Effector CD8-positive, alpha-beta T cell (primary cell): ENCODE measurements around the gene TFAP2C.

ENCODE experiments used
- DNase-seq: peaks from one replicate; lab custom pipeline; 2025; lab: John Stamatoyannopoulos, UW
- total RNA-seq, 4 experiments: gene quantifications; one replicate each; lab custom pipeline; 2026; lab: John Stamatoyannopoulos, UW

Gene TFAP2C
- 0 to 0.18 (median 0) reads per million in 4 experiments for total RNA-seq

DNA sequence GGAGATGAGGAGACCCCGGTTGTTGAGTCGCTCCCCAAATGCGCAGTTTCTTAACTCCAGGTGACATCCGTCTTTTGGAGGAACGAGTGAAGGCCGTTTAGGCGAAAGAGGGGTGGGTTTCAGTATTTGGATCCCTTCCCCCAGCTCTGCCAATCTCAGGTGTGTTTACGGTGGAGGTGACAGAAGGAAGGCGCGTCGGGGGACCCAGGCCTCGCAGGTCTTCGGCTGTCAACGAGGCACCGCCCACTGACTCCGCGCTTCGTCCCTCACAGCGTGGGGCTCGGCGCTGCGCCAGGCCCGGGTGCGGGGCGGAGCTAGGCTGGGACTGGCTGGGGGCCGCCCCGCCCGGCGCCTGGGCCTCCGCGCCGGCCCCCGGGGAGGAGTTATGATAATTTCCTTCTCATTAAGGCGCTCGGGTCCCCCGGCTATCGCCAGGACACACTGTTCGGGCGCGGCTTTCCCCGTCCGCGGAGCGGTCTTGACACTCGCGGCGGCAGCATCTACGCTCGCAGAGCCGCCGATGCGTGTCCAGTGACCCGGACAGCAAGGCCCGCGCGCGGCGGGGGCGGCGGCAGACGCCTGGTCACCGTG, at the start of gene TFAP2C:
Gene TFAP2C, plus strand, starts transcription at position 434 of the 591 bp plus-strand sequence. CDS start 239 bp downstream, outside the sequence.
- DNase-seq, result no peak

- no peak for DNase-seq
Observed at GRCh38 chr20:56580226-56580625, 48.9 kb upstream of the TFAP2C start.

DNA sequence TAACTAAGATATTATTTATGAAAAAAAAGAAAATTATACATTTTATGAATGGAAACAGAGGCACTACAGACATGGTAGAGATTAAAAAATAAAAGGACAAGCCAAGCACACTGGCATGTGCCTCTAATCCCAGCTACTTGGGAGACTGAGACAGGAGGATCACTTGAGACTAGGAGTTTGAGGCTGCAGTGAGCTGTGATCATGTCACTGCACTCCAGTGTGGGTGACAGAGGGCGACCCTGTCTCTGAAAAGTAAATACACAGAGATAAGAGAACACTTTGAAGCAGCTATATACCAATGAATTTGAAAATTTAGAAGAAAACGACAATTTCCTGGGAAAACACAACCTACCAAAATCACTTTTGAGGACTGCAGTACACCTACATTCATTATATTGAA, 47.4 kb upstream of the TFAP2C start:
- DNase-seq, result no peak

- DNase-seq, result no peak
Observed at GRCh38 chr20:56582542-56582941, 46.6 kb upstream of the TFAP2C start.

DNA sequence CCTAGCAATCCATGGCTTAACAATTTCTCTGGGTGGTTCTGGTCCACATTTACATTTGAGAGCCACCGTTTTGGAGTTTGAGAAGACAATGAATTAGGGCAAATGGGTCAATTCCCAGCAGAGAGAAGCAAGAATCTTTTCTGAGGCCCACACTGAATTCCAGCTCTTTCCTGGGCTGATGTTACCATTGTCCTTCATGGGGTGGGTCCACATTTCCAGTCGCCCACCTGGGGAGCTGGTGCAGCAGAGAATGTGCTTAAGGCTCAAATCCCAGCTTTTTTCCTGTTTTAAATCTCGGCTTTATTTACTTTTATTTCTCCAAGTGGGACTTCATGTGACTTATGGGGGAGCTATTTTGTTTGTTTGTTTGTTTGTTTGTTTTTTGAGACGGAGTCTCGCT, 44.2 kb upstream of the TFAP2C start:
- no peak for DNase-seq

DNA sequence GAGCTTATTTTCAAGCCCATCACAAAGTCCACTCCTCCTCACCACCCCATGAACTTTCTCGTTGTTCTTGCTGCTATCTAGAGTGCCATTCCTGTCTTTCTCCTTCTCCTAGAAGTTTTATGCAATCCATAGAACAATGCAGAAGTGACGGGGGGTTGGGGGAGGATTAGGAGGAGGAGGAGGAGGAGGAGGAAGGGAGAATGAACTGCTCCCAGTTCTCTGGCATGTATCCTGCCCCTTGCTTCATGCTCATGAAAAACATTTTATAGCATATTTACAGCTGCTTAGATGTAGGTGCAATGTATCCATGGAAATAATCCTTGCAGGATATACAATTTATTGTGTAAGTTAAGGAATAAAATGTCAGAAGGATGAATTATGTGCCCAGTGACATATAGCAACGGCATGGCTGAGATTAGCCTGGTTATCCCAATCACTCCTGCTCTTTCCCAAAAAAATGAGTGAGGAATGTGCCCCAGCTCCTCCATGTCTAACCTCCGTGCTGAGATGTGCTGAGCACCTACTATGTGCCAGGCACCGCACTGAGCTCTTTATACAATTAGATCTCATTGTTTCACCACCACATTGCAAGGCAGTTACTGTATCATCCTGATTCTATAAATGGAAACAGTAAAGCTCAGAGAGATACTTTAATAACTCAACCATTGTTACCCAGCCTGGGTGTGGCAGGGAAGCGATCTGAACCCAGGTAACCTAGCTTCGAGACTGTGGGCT, 41.6 kb upstream of the TFAP2C start:
- no peak for DNase-seq

GRCh38 chr20:56588996-56589395, 40.1 kb upstream of the TFAP2C start:
- no peak for DNase-seq

- DNase-seq, result no peak
Observed at GRCh38 chr20:56589633-56590032, 39.5 kb upstream of the TFAP2C start.

- no peak for DNase-seq
Observed at GRCh38 chr20:56590888-56591287, 38.2 kb upstream of the TFAP2C start.

DNA sequence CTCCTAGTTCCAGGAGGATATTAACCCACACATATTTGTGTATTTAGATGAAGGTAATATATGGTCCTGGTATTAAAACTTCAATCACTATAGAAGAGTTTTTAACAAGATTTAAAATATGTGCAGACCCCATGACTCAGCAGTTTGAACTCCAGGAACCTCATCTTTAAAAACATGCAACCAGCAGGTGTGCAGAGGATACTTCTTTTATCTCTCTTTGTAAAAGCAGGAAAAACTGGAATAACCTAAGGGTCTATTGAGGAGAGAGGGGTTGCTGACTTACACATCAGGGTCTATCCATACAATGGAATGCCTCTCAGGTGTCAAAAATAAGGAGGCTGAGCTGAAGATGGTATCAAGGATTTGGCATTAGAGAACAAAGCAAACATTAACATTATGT, 36.9 kb upstream of the TFAP2C start:
- no peak for DNase-seq

- DNase-seq, result no peak
Observed at GRCh38 chr20:56592817-56593216, 36.3 kb upstream of the TFAP2C start.

DNA sequence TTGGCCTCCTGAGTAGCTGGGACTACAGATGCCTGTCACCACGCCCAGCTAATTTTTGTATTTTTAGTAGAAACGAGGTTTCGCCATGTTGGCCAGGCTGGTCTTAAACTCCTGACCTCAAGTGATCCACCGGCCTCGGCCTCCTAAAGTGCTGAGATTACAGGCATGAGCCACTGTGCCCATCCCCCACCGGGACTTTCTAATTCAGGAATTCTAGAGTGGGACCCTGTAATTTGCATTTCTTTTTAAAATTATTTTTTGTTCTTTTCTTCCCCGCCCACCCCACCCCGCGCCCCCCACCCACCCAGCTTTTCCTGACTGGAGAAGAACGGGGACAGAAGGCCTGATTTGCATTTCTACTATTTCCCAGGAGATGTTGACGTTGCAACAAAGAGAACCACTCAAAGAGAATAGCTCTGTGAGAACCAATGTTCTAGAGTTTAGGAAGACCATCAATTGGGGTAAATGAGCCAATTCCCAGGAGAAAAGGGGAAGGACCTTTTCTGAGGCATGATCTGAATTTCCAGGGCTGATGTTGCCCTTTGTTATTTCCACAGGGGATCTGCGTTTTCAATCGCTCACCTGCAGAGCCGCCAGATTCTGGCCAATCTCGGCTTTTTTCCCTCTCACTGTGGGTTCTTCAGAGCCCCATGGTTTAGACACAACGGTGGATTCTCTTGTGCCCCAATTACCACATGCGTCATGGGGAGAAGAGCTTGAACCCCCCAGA, 33.2 kb upstream of the TFAP2C start:
- DNase-seq, result no peak

- DNase-seq, result no peak
Observed at GRCh38 chr20:56601166-56601565, 27.9 kb upstream of the TFAP2C start.

- no peak for DNase-seq
Observed at GRCh38 chr20:56604673-56605072, 24.4 kb upstream of the TFAP2C start.

GRCh38 chr20:56605261-56605996, 23.7 kb upstream of the TFAP2C start:
- no peak for DNase-seq

- DNase-seq, result no peak
Observed at GRCh38 chr20:56606174-56606945, 22.7 kb upstream of the TFAP2C start.

DNA sequence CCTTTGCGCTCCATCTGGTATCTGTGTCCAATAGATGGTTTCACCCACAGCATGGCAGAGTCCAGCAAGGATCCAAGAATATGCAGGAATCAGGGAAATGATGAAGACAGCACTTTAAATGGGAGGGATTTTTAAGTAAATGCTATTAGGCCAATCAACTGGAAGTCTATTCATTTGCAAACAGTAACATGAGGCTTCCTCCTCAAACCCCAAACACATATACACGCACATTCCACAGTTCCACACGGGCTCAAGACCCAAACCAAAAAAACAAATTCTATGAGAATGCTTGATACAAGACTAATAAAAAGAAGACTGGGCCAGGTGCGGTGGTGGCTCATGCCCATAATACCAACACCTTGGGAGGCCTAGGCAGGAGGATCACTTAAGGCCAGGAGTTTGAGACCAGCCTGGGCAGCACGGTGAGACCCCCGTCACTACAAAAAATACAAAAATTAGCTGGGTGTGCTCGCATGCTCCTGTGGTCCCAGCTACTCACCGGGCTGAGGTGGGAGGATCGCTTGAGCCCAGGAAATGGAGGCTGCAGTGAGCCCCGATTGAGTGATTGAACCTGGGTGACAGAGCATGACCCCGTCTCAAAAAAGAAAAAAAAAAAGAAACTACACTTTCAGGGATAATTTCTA, 21.9 kb upstream of the TFAP2C start:
- no peak for DNase-seq

GRCh38 chr20:56608376-56608775, 20.7 kb upstream of the TFAP2C start:
- no peak for DNase-seq

DNA sequence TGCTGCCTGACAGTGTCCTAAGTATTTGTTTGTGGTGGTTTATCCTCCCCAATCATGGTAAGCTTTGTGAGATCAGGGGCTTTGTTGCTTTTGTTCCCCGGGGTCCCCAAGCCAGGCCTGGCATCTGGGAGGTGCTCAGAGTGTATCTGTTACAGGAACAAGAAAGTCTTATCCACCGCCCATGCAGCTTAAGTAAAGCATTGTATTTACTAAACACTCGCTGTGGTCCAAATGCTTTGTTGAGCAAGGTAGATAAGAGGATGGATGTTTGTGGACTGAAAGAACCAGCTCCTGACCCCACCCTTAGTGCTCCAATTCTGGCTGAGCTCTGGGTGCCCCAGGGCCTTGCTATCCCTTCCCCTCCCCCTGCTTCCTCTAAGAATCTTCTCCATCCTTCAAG, 19.8 kb upstream of the TFAP2C start:
- no peak for DNase-seq

DNA sequence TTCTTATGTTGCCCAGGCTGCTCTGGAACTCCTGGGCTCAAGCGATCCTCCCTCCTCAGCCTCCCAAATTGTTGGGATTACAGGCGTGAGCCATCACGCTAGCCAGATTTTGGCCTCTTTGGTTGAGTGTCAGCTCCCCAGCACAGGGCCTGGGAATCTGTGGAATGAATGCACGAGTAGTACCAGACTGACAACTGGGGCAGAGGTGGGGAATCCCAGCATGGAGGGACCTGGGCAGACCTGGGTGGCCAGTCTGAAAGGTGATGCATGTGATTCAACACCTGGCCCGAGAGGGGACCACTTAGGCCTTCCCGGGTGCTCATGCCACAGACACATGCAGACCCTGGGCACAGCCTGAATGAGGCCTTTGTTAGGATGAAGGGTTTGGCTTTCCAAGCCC, 19.0 kb upstream of the TFAP2C start:
- DNase-seq, result no peak

DNA sequence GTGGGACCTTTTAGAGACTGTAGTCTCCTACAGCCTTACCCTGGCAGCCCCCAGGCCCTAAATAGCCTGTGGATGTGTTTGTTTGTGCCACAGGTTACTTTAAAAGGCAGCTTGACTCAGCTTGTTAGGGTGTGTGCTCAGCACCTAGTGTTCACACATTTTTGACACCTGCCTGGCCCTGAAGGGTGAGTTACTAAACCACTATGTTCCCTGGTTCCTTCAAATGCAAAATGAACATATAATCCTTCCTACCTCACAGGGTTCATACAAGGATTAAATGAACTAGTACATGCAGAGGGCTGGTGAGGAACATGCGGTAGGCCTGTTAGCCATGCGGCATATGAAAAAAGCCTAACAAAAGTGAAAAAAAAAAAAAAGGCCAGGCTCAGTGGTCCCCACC, 14.9 kb upstream of the TFAP2C start:
- DNase-seq, result no peak
